ES-I3 (cell line): ENCODE results near the gene NTM.
A peak's percentile ranks its signal among the peaks of the same experiment; 100 is the strongest.

Experiments used
- H3K36me3 ChIP-seq: 2 replicates; pipeline ENCODE4 v1.6.1; 2013; ENCODE audit warnings: mild to moderate bottlenecking, low read length, control low read depth, moderate library complexity; ENCODE audit not compliant: insufficient read depth
- H3K4me1 ChIP-seq: 2 replicates; pipeline ENCODE4 v1.6.1; 2013; ENCODE audit warnings: mild to moderate bottlenecking, control low read depth, low read length; ENCODE audit not compliant: insufficient read depth
- H3K9ac ChIP-seq: 2 replicates; pipeline ENCODE4 v1.6.1; 2013; ENCODE audit warnings: low read depth, mild to moderate bottlenecking, low read length, moderate library complexity
- H3K9me3 ChIP-seq: 2 replicates; pipeline ENCODE4 v1.6.1; 2013; ENCODE audit warnings: mild to moderate bottlenecking, low read length, moderate library complexity; ENCODE audit not compliant: control insufficient read depth, insufficient read depth

Gene NTM

GRCh38 chr11:132123449-132123848 is 753.0 kb downstream of the NTM start:
- Histone ChIP-seq H3K4me1 (peaks cover 28% of the 10 kb centered on the region), H3K9me3 (no peaks in the 10 kb centered on the region), H3K9ac (no peak overlapping the region), H3K36me3 (no peaks in the 10 kb centered on the region)

- Histone ChIP-seq H3K4me1 (peaks cover 28% of the 10 kb centered on the region), H3K9me3 (no peaks in the 10 kb centered on the region), H3K36me3 (no peaks in the 10 kb centered on the region), H3K9ac (no peak overlapping the region)
These were observed 753.7 kb downstream of the NTM start for GRCh38 chr11:132123854-132124835.

DNA sequence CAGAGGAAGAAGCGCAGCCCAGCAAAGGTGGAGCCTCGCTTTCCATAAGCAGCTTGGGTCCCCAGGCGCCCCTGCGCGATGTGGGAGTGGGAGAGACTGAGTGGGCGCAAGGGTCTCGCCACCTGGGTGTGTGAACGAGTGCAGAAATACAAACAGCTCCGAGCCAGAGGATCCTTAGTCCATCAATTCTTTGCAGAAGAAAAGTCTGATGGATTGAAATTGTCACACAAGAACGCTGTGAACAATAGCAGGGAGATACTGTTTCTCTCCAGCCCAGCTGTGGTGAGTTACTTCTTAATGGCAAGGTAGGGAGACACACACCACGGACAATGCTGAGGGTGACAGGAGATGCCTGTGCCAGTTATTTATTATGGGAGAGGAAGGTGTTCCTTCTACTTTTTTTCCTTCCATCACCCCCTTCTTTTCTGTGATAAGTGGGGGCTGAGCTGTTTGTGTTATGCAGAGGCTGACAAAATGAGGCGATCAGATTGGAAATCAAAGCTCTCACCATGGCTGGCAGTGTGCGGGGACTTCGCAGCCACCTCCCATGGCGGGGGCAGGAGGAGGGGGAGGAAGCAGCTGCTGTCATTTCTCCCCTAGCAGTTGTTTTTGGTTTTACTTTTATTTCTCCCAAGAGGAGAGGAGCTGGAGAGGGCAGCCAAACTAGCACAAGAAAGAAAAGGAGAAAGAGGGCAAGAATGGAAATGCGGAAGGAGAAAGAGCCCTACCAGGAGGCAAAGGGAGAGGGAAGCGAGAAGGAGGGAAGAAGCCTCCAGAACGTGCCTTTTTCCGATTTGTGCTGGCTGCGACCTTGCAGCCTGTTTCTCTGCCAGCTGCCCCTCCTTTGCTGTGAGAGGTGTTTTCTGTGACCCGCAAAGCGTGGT is 755.8 kb downstream of the NTM start:
- Histone ChIP-seq H3K36me3 (no peaks in the 10 kb centered on the region), H3K9ac (peak overlapping the region; percentile 43; the same call in 1 of the 2 replicates), H3K9me3 (no peaks in the 10 kb centered on the region), H3K4me1 (peaks cover 32% of the 10 kb centered on the region)

DNA sequence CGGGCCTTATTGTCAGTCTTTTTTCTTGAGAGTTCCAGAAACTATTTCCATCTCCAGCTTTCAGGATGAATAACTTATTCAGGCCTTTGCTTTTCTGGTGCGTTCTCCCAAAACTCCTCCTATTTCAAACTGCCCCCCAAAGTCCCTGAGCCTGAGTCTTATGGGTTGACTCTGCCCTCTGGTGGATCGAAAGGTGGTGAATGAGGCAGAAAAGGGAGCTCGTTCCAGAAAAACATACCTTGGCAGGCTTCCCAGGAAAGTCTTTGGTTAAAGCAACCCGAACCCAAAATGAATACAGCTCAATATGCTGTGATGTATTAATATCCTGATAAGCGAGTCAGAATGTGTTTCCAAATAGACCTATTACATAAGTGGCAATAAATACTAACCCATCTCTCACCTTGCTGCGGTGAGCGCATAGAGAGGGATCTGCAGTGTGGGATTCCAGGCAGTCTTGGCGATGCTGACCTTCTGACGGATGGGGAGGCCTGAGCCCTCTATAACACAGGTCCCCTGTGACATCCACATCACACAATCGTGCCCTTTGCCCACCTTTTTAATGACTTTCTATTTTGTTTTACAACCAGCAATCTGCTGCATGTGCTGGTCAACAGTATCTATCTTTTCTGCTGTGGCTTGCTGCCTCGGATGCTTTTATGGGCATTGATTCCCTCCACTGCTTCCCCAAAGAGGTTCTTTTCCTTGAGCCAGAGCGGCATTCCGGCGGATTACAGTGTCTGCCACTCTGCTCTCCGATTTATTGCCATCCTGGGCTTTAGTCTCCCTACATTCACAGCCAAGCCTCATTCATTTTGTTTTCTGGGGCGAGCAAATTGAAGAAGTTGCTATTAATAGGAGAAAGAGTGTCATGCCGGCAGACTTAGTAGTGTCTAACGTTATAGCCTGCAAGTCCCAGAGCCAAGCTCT is 756.8 kb downstream of the NTM start:
- Histone ChIP-seq H3K9me3 (no peaks in the 10 kb centered on the region), H3K9ac (peak overlapping the region; percentile 43; the same call in 1 of the 2 replicates), H3K4me1 (peaks cover 34% of the 10 kb centered on the region), H3K36me3 (no peaks in the 10 kb centered on the region)

DNA sequence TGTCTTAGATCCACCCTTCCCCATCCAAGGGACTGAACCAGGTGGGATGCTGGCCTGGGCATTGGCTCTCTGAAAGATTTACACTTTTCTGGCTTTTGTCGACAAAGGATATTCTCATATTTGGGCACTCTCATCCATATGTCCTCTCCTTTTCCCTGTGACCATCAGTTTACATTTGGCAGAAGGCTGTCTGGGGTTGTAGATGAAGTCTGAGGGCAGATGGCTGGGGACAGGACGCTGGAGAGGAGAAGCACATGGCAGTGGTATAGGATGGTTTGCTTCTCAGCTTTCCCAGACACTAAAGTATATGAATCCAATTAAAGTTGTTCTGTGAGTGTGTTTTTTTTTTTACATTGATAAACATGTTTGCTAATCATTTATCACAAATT is 757.5 kb downstream of the NTM start:
- Histone ChIP-seq H3K9me3 (no peaks in the 10 kb centered on the region), H3K4me1 (peaks cover 33% of the 10 kb centered on the region), H3K9ac (no peak overlapping the region), H3K36me3 (no peaks in the 10 kb centered on the region)

- H3K9ac ChIP-seq: no peak overlapping the region
These were observed 760.6 kb downstream of the NTM start for GRCh38 chr11:132131047-132131446.

GRCh38 chr11:132131961-132132360 is 761.5 kb downstream of the NTM start:
- Histone ChIP-seq H3K9ac (no peak overlapping the region), H3K9me3 (no peaks in the 10 kb centered on the region), H3K36me3 (no peaks in the 10 kb centered on the region), H3K4me1 (peaks cover 15% of the 10 kb centered on the region; the same call in 1 of the 2 replicates)

More at GRCh38 chr11:132131047-132131446, 760.6 kb downstream of the NTM start:
- H3K9me3 ChIP-seq: no peaks in the 10 kb centered on the region
- H3K36me3 ChIP-seq: no peaks in the 10 kb centered on the region
- peaks cover 15% of the 10 kb centered on the region; the same call in 1 of the 2 replicates for H3K4me1 ChIP-seq

DNA sequence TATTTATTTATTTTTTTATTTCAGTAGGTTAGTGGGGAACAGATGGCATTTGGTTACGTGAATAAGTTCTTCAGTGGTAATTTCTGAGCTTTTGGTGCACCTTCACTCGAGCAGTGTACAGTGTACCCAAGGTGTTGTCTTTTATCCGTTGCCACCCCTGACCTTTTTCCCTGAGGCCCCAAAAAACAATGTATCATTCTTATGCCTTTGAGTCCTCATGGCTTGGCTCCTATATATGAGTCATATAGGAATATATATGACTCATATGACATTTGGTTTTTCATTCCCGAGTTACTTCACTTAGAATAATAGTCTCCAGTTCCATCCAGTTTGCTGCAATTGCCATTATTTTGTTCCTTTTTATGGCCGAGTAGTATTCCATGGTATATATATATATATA is 763.9 kb downstream of the NTM start:
- Histone ChIP-seq H3K4me1 (peaks cover 15% of the 10 kb centered on the region; the same call in 1 of the 2 replicates), H3K36me3 (no peaks in the 10 kb centered on the region), H3K9ac (no peak overlapping the region), H3K9me3 (no peaks in the 10 kb centered on the region)

- Histone ChIP-seq H3K36me3 (no peaks in the 10 kb centered on the region), H3K9ac (no peak overlapping the region)
These were observed 767.0 kb downstream of the NTM start for GRCh38 chr11:132137289-132137980.

GRCh38 chr11:132137981-132138313 is 767.5 kb downstream of the NTM start:
- Histone ChIP-seq H3K36me3 (no peaks in the 10 kb centered on the region), H3K9ac (no peak overlapping the region), H3K9me3 (no peaks in the 10 kb centered on the region), H3K4me1 (no peaks in the 10 kb centered on the region; the same call in 1 of the 2 replicates)

More at GRCh38 chr11:132137289-132137980, 767.0 kb downstream of the NTM start:
- H3K9me3 ChIP-seq: no peaks in the 10 kb centered on the region
- H3K4me1 ChIP-seq: peaks cover under 1% of the 10 kb centered on the region; the same call in 1 of the 2 replicates

GRCh38 chr11:132139181-132139580 is 768.8 kb downstream of the NTM start:
- Histone ChIP-seq H3K36me3 (no peaks in the 10 kb centered on the region), H3K4me1 (no peaks in the 10 kb centered on the region), H3K9me3 (no peaks in the 10 kb centered on the region), H3K9ac (no peak overlapping the region)

DNA sequence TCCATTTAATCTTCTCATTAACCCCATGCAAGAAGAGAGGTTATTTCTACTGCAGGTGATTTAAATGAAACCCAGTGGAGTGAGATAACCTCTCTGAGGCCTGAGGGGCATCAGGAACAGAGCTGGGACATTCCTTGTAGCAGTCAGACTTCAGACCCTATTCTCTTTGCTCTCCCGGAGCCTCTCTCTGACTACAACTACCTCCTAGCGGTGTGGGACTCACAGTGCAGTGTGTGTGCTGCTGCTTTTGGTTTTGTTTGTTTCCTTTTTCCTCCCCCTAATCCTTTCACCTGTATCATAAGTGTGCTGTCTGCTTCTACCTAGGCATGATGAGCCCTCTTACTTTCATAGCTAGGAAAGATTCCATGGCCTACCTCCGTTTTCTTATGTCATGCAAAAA is 769.6 kb downstream of the NTM start:
- Histone ChIP-seq H3K9me3 (no peaks in the 10 kb centered on the region), H3K9ac (no peak overlapping the region), H3K4me1 (no peaks in the 10 kb centered on the region), H3K36me3 (no peaks in the 10 kb centered on the region)

DNA sequence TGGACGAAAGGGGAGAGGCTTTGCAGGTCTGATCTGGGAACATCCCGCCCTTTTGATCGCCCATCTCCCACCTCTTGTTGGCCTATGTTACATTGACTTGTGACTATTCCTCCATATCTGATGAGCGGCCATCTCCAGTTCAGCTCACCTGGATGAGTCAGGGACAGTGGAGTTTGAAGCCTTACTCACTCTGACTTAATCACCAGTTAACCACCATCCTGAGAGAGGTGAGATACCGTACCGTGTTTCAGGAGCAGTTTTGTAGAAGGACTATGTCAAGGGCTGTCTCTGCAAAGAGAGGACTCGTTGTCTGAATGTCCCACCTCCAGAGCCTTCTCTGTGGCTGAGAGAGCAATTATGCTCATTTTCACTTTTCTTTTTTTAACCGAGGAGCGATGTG is 771.7 kb downstream of the NTM start:
- H3K4me1 ChIP-seq: no peaks in the 10 kb centered on the region

More for the DNA sequence above, 771.7 kb downstream of the NTM start:
- Histone ChIP-seq H3K36me3 (no peaks in the 10 kb centered on the region), H3K9ac (no peak overlapping the region), H3K9me3 (no peaks in the 10 kb centered on the region)
